SK-N-SH treated with all-trans-retinoic acid at 6 μM for 48 hours (cell line): ENCODE measurements around the gene PGGHG.

Experiments
- ARNTL ChIP-seq: fragments of 450-650 bp; formaldehyde crosslinking; IDR thresholded peaks from 2 replicates; pipeline ENCODE4 v1.5.0; 2020; ENCODE audit warnings: low read depth, mild to moderate bottlenecking, moderate library complexity, borderline replicate concordance
- CREB5 ChIP-seq: fragments of 250-450 bp; sonication (Bioruptor Pico); IDR thresholded peaks from 2 replicates; pipeline ENCODE4 v1.5.1; 2020; ENCODE audit warnings: low read depth, mild to moderate bottlenecking, moderate library complexity
- CSRNP3 ChIP-seq: fragments of 250-450 bp; sonication (Bioruptor Pico); IDR thresholded peaks from 2 replicates; pipeline ENCODE4 v1.5.1; 2021; ENCODE audit warnings: mild to moderate bottlenecking, moderate library complexity
- OSR1 ChIP-seq: fragments of 250-450 bp; sonication (Bioruptor Pico); IDR thresholded peaks from 2 replicates; pipeline ENCODE4 v1.8.0; 2022; ENCODE audit warnings: moderate library complexity, mild to moderate bottlenecking, inconsistent platforms
- PATZ1 ChIP-seq: fragments of 250-450 bp; sonication (Bioruptor Pico); IDR thresholded peaks from 2 replicates; pipeline ENCODE4 v1.8.0; 2020; ENCODE audit warnings: mild to moderate bottlenecking, moderate library complexity, borderline replicate concordance
- POU6F1 ChIP-seq: fragments of 250-450 bp; sonication (Bioruptor Pico); IDR thresholded peaks from 2 replicates; pipeline ENCODE4 v1.8.0; 2021; ENCODE audit warnings: low read depth, mild to moderate bottlenecking, moderate library complexity, borderline replicate concordance
- TOX ChIP-seq: fragments of 250-450 bp; sonication (Bioruptor Pico); IDR thresholded peaks from 2 replicates; pipeline ENCODE4 v1.8.0; 2021; ENCODE audit warnings: mild to moderate bottlenecking, moderate library complexity, borderline replicate concordance
- TSHZ2 ChIP-seq: fragments of 250-450 bp; sonication (Bioruptor Pico); IDR thresholded peaks from 2 replicates; pipeline ENCODE4 v1.5.0; 2020; ENCODE audit warnings: mild to moderate bottlenecking, moderate library complexity
- ZC3H10 ChIP-seq: fragments of 250-450 bp; sonication (Bioruptor Pico); IDR thresholded peaks from 2 replicates; pipeline ENCODE4 v1.5.1; 2021; ENCODE audit warnings: mild to moderate bottlenecking, moderate library complexity
- ZNF565 ChIP-seq: fragments of 450-650 bp; formaldehyde crosslinking; conservative IDR thresholded peaks from 2 replicates; pipeline ENCODE4 v1.5.0; 2020; ENCODE audit warnings: low read depth, mild to moderate bottlenecking, moderate library complexity
- ZNF8 ChIP-seq: fragments of 450-650 bp; formaldehyde crosslinking; IDR thresholded peaks from 2 replicates; pipeline ENCODE4 v1.5.0; 2020; ENCODE audit warnings: mild to moderate bottlenecking, moderate library complexity

- no peak for TF ChIP-seq ZNF8 (CRISPR knock-in tag)
- TF ChIP-seq TSHZ2: no peak
- no peak for TF ChIP-seq CREB5 (CRISPR knock-in tag)
- TF ChIP-seq ARNTL (CRISPR knock-in tag): no peak
- TF ChIP-seq TOX (CRISPR knock-in tag): no peak
- TF ChIP-seq PATZ1 (CRISPR knock-in tag): no peak
- no peak for TF ChIP-seq ZC3H10
- TF ChIP-seq OSR1 (CRISPR knock-in tag): no peak
- TF ChIP-seq POU6F1: no peak
- TF ChIP-seq ZNF565: no peak
- no peak for TF ChIP-seq CSRNP3 (CRISPR knock-in tag)
These were observed 7.3 kb upstream of the PGGHG start for GRCh38 chr11:281486-282161.
